ENCODE measurements around the gene ATG14.

The ATG14 gene

GRCh38 chr14:55381561-55381960 is 30.1 kb downstream of the ATG14 start:
- peaks cover 28% of the 10 kb centered on the region for H3K36me3 ChIP-seq (ENCODE audit: insufficient read depth, low read length)
- H3K27ac ChIP-seq = no peak overlapping the region
- no peak for DNase-seq (ENCODE audit: low read depth, low spot score)
- TF ChIP-seq FOXP2 (optimal IDR thresholded peaks at IDR 0.05; ENCODE audit: control extremely low read depth, extremely low read length, insufficient read depth) (no peak), POLR2AphosphoS5 (IDR thresholded peaks at IDR 0.05; ENCODE audit: borderline replicate concordance, low read depth, low read length) (no peak), EZH2 (IDR thresholded peaks at IDR 0.05) (no peak)
- no peak overlapping the region for H3K9ac ChIP-seq (ENCODE audit: insufficient read length)
- no peak overlapping the region for H3K4me3 ChIP-seq
- H3K9me3 ChIP-seq (ENCODE audit: low read depth, low read length) = no peaks in the 10 kb centered on the region

GRCh38 chr14:55381040-55381439 is 30.6 kb downstream of the ATG14 start:
- TF ChIP-seq EZH2 (IDR thresholded peaks at IDR 0.05) (no peak), POLR2AphosphoS5 (IDR thresholded peaks at IDR 0.05; ENCODE audit: borderline replicate concordance, low read depth, low read length) (no peak), FOXP2 (optimal IDR thresholded peaks at IDR 0.05; ENCODE audit: control extremely low read depth, extremely low read length, insufficient read depth) (no peak)

GRCh38 chr14:55377236-55377635 is 34.4 kb downstream of the ATG14 start:
- H3K9ac ChIP-seq (ENCODE audit: insufficient read length) = no peak overlapping the region
- H3K4me3 ChIP-seq = no peak overlapping the region
- no peak for TF ChIP-seq FOXP2 (optimal IDR thresholded peaks at IDR 0.05; ENCODE audit: control extremely low read depth, extremely low read length, insufficient read depth)
- H3K36me3 ChIP-seq (ENCODE audit: insufficient read depth, low read length) = peaks cover 29% of the 10 kb centered on the region
- no peak overlapping the region for H3K27ac ChIP-seq
- no peak for DNase-seq (ENCODE audit: low read depth, low spot score)
- no peaks in the 10 kb centered on the region for H3K9me3 ChIP-seq (ENCODE audit: low read depth, low read length)

More at GRCh38 chr14:55381040-55381439, 30.6 kb downstream of the ATG14 start:
- Histone ChIP-seq H3K4me3 (no peak overlapping the region), H3K27ac (no peak overlapping the region), H3K36me3 (ENCODE audit: insufficient read depth, low read length) (peaks cover 28% of the 10 kb centered on the region), H3K9ac (ENCODE audit: insufficient read length) (no peak overlapping the region), H3K9me3 (ENCODE audit: low read depth, low read length) (no peaks in the 10 kb centered on the region)
- no peak for DNase-seq (ENCODE audit: low read depth, low spot score)

DNA sequence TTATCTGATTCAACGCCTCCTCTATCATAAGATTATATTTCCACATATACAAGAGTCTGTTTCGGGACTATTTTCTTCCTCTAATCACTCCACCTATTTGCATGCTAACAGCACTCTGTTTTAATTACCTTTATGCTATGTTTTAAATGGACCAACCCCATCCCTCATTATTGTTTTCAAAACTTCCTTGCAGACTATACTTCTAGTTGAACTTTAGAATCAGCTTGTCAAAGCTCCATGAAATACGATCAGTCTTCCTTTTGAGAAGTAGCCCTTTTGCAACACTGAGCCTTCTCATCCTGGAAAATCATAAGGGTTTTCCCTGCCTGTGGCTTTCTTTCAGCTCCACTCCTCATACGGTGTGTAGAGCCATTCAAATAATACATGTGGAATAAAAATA is 36.9 kb downstream of the ATG14 start:
- Histone ChIP-seq H3K27ac (no peak overlapping the region), H3K9me3 (ENCODE audit: low read depth, low read length) (no peaks in the 10 kb centered on the region), H3K9ac (ENCODE audit: insufficient read length) (no peak overlapping the region), H3K4me3 (no peak overlapping the region), H3K36me3 (ENCODE audit: insufficient read depth, low read length) (peaks cover 18% of the 10 kb centered on the region)
- DNase-seq (ENCODE audit: low read depth, low spot score) = no peak
- TF ChIP-seq POLR2AphosphoS5 (IDR thresholded peaks at IDR 0.05; ENCODE audit: borderline replicate concordance, low read depth, low read length) (no peak), FOXP2 (optimal IDR thresholded peaks at IDR 0.05; ENCODE audit: control extremely low read depth, extremely low read length, insufficient read depth) (no peak), EZH2 (IDR thresholded peaks at IDR 0.05) (no peak)

- H3K4me3 ChIP-seq = no peak overlapping the region
- H3K9me3 ChIP-seq (ENCODE audit: low read depth, low read length) = no peaks in the 10 kb centered on the region
- H3K9ac ChIP-seq (ENCODE audit: insufficient read length) = no peak overlapping the region
- no peak overlapping the region for H3K27ac ChIP-seq
- peaks cover 22% of the 10 kb centered on the region for H3K36me3 ChIP-seq (ENCODE audit: insufficient read depth, low read length)
- no peak for TF ChIP-seq POLR2AphosphoS5 (IDR thresholded peaks at IDR 0.05; ENCODE audit: borderline replicate concordance, low read depth, low read length)
- TF ChIP-seq EZH2 (IDR thresholded peaks at IDR 0.05) = no peak
- TF ChIP-seq FOXP2 (optimal IDR thresholded peaks at IDR 0.05; ENCODE audit: control extremely low read depth, extremely low read length, insufficient read depth) = no peak
- no peak for DNase-seq (ENCODE audit: low read depth, low spot score)
Measured at GRCh38 chr14:55373784-55374705, 37.6 kb downstream of the ATG14 start.

GRCh38 chr14:55372825-55373224 is 38.8 kb downstream of the ATG14 start:
- no peak overlapping the region for H3K9ac ChIP-seq (ENCODE audit: insufficient read length)
- DNase-seq (ENCODE audit: low read depth, low spot score) = no peak
- H3K9me3 ChIP-seq (ENCODE audit: low read depth, low read length) = no peaks in the 10 kb centered on the region
- TF ChIP-seq POLR2AphosphoS5 (IDR thresholded peaks at IDR 0.05; ENCODE audit: borderline replicate concordance, low read depth, low read length) (no peak), EZH2 (IDR thresholded peaks at IDR 0.05) (no peak), FOXP2 (optimal IDR thresholded peaks at IDR 0.05; ENCODE audit: control extremely low read depth, extremely low read length, insufficient read depth) (no peak)
- H3K4me3 ChIP-seq = no peak overlapping the region
- no peak overlapping the region for H3K27ac ChIP-seq
- peaks cover 25% of the 10 kb centered on the region for H3K36me3 ChIP-seq (ENCODE audit: insufficient read depth, low read length)

- no peak overlapping the region for H3K4me3 ChIP-seq
- H3K27ac ChIP-seq = no peak overlapping the region
- DNase-seq (ENCODE audit: low read depth, low spot score) = no peak
- H3K9ac ChIP-seq (ENCODE audit: insufficient read length) = no peak overlapping the region
- H3K36me3 ChIP-seq (ENCODE audit: insufficient read depth, low read length) = peaks cover 21% of the 10 kb centered on the region
- TF ChIP-seq POLR2AphosphoS5 (IDR thresholded peaks at IDR 0.05; ENCODE audit: borderline replicate concordance, low read depth, low read length) (no peak), FOXP2 (optimal IDR thresholded peaks at IDR 0.05; ENCODE audit: control extremely low read depth, extremely low read length, insufficient read depth) (no peak), EZH2 (IDR thresholded peaks at IDR 0.05) (no peak)
- H3K9me3 ChIP-seq (ENCODE audit: low read depth, low read length) = no peaks in the 10 kb centered on the region
Measured at GRCh38 chr14:55372423-55372822, 39.2 kb downstream of the ATG14 start.

GRCh38 chr14:55370883-55371455 is 40.7 kb downstream of the ATG14 start:
- no peaks in the 10 kb centered on the region for H3K9me3 ChIP-seq (ENCODE audit: low read depth, low read length)
- H3K36me3 ChIP-seq (ENCODE audit: insufficient read depth, low read length) = peaks cover 12% of the 10 kb centered on the region
- no peak for TF ChIP-seq FOXP2 (optimal IDR thresholded peaks at IDR 0.05; ENCODE audit: control extremely low read depth, extremely low read length, insufficient read depth)
- no peak for TF ChIP-seq POLR2AphosphoS5 (IDR thresholded peaks at IDR 0.05; ENCODE audit: borderline replicate concordance, low read depth, low read length)
- no peak for TF ChIP-seq EZH2 (IDR thresholded peaks at IDR 0.05)
- no peak overlapping the region for H3K4me3 ChIP-seq
- H3K27ac ChIP-seq = no peak overlapping the region
- no peak overlapping the region for H3K9ac ChIP-seq (ENCODE audit: insufficient read length)
- DNase-seq (ENCODE audit: low read depth, low spot score) = no peak
